Activated CD8-positive, alpha-beta memory T cell treated with anti-CD3 and anti-CD28 coated beads for 1 hour (primary cell): ENCODE data around the gene ZNF639.
A peak's percentile ranks its signal among the peaks of the same experiment; 100 is the strongest.

Source experiments
- DNase-seq, 2 donors: peaks; one replicate each; pipeline ENCODE4 v3.0.0-alpha.2; 2020; ENCODE audit warnings: low read depth in 1 of 2; ENCODE audit errors: extremely low read depth in 1 of 2

ZNF639 gene

DNA sequence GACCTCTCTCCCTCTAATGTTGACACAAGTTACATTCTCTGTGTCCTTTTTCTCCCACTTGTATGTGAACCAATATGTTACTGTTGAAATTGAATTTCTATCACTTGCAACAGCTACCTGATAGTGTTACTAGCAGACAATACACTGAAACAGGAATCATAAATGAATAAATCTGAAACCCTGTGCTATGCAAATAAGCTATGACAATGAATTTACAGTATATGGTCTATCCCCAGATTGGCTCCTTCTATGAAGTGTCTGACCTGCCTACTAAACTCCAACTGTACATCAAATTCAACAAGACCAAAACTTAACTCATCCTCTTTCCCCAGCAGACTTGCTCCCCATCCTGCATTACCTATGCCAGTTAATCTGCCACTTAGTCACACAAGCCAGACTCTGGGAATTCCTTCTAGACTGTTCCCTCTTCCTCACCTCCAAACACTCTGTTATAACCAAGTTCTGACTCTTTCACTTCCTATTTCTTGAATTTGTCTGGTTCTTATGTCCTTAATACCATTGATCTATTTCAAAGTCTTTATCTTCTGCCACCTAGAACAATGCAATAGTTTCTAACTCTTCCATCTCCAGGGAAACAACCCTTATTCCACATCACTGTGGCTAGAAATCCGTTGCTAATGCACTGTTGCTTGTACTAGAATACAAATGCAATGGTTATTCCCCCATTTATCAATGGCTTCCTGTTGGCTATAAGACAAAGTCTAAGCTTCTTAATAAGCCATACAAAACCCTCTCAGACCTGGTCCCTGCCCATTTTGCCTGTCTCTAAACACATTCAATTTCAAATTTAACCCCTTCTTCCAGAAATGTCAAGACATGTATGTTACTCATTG, 13.4 kb upstream of the ZNF639 start:
- no peak for DNase-seq

DNA sequence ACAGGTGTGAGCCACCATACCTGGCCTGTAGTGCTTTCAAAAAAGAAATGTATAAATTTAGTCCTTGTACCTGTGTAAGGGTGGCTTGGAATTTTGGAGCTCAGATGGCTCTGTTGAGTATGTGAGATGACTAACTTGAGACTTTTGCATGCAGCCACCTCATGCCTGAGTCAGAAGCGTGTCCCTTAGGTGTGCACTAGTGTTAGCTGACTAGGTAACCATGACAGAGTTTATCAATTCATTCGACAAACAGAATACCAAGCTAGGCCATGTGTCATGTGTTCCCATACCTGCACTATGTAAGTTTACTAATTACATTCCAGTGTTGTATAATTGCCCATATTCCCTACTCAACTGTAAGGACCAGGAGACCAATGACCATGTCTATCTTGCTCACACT, 4.0 kb upstream of the ZNF639 start:
- DNase-seq = no peak

DNA sequence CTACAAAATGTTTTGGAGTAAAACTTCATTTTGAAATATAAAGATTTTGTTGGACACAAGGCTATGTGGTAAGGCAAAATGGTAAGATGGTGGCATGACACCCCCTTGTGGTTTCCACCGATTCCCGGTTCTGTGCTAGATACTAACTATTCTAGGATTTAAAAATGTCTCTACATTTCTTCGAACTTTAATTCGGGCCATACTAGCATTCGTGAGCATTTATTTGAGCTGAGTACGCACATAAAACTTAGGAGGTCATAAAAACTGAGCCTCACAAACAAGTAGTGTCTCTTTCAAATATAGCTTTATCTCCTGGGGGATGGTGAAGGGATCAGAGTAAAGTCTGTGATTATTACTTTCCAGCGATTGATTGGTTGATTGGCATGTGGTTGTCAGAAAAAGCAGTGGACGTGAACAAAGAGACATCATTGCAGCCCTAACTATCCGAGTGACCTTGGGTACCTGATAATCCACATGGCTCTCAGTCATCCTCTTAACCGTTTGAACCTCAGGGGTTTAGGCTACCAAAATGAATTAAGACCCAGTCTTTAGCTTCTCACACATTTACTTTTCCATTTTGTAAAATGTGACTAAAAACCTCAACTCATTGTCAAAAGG, 1.1 kb upstream of the ZNF639 start:
- no peak for DNase-seq

DNA sequence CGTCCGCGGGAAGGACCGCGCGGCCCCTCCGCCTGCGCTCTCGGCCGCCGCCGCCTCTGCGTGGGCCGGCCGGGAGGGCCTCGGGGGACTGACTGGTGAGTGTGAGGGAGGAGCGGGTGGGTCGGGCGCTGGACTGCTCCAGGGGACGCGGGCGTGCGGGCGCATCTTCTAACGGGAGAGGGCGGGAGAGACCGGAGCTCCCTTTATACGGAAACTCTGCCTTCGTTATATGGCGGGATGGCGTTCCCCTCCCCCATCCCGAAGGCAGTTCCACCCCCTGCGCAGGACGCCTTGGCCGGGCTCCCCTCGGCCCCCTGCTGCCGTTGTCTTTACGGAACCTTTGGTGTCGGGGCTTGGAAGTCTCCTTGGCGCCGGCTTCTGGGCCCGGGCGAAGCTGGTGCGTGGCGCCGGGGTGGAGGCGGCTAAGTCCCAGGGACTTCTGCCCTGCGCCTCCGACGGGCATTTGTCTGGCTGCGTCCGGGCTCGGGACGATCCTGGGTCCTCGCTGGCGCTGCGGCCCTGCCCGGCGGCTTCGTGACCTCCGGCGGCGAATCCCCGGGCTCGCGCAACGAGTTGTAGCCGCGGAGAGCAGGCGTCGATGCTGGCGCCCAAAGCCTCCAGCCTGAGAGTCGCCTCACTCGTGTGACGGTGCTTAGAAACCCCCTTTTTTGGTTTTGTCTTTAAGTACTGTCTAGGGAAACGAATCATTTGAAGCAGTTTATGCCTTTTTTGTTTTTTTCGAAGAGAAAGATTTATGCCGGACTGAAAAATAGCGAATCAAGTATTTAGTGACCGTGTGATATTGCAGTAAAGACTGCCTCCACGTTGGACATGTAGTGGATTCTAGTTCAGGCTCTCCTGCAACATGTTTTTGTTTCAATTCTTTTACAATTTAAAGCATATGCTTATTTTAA, 623 bp downstream of the ZNF639 start:
- DNase-seq = peak; percentile 19 to 39

DNA sequence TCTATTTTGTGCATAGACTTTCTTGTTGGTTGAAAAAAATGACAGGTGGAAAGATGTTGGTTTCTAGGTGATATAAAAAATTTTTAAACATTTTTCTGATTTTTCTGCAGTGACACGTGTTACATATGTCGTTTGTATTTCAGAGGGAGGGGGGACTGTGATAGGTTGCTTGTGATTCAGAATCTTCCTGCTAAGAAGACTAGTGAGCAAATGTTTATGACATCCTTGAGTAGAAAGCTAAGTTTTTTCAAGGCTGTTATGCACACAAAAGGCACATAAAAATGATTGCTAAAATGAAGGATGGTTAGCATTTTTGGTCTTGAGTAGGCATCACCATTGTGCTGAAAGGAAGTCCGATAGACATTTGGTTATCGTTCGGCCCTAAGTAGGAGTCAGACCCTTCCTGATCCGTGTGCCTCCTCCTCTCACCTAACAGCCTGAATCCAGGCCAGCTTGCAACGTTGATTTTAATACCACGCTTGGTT, 1.5 kb downstream of the ZNF639 start:
- no peak for DNase-seq

DNA sequence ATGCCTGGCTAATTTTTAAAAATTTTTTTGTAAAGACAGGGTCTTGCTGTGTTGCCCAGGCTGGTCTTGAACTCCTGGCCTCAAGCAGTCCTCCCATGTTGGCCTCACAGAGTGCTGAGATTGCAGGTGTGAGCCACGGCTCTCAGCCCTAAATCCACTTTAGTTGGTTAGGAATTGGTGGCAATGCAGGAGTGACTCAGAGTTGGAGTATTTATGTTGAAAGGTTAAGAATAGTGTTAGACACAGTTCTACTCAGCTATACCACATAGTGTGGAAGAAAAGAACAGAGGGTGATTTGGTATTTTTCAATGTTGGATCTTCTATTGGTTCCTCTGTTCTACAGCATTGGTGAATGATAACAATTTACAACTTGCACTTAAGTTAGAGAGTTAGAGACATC, 7.6 kb downstream of the ZNF639 start:
- no peak for DNase-seq

DNA sequence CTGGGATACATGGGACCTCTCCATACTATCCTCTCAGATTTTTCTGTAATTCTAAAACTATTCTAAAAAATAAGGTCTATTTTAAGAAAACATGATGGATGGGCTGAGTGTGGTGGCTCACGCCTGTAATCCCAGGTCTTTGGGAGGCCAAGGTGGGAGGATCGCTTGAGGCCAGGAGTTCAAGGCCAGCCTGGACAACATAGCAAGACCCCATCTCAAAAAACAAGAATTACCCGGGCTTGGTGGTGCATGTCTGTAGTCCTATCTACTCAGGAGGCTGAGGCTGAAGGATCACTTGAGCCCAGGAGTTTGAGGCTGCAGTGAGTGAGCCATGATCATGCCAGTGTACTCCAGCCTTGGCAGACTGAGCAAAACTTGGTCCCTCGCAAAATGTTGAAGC, 9.4 kb downstream of the ZNF639 start:
- no peak for DNase-seq

DNA sequence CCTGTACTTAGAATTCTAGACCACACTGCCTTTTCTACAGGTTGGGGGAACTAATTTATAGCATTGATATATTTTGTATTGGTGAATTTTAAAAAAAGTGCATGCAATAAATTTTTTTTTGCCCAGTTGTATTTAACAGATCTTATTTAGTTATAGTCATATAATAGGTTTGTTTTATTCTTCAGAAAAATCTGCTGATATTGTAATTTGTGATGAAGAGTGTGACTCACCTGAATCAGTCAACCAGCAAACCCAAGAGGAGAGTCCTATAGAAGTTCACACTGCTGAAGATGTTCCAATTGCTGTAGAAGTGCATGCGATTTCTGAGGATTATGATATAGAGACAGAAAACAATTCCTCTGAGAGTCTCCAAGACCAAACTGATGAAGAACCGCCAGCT, 10.3 kb downstream of the ZNF639 start:
- no peak for DNase-seq

DNA sequence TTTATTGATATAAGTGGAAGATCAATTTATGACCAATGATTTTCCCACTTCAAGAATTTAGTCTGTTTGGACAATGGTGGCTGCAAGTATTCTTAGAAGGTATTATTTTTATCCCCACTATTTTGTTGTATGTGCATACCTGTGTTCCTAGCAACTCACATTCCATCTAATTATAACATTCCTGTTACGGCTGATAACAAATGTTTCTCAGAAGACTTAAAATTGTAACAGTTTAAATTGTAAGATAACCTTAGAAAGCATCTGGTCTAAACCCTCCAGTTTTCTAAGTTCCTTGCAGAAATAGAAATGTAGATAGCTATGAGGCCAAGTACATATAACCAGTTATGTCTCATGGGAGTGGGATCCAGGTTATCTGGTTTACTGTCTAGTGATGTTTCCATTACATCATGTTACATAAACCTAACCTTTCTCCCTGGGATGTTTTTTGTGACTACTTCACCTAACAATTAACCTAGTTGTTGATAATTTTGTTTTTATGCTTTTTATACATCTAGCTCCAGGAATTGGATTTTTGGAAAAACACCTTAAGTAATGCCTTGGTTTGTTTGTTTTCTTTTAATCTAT, 13.6 kb downstream of the ZNF639 start:
- DNase-seq = no peak

DNA sequence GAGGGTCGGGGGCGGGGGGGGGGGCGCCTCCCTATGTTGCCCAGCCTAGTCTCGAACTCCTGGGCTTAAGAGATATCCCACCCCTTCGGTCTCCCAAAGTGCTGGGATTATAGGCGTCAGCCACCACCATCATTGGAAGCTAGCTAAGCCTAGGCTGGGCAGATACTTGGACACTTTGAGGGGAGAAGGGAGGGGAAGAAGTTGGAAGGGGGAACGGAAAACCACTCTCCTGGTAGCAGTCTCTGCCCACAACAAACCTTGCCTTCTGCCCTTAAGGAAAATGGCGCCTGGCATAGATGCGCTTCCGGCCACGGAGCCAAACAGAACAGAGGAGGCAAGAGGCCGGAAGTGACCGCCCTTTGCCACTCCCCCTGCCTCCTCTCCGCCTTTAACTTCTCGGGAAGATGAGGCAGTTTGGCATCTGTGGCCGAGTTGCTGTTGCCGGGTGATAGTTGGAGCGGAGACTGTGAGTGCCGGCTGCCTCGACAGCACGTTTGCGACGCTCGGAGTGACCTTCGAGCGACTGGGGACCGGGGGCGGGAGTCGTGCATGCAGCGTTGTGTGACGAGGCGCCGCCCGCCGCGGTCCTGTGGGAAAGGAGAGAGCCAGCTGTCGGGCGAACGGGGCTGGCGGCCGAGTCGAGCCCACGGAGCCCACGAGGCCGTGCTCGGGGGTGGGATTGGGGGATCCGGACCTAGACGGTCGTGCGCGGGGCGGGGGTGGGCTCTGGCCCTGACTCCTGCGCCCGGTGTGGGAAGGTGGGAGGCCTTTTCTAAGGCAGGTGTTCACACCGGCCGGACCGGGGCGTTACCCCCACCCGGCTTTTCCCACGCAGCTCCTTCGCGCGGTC, 24.7 kb downstream of the ZNF639 start, which contains the start of gene MFN1:
Gene MFN1 (plus strand): TSS at position 365 of the 850 bp plus-strand sequence. CDS start 1,143 bp downstream, outside the sequence.
- DNase-seq = peak; percentile 63 to 78

DNA sequence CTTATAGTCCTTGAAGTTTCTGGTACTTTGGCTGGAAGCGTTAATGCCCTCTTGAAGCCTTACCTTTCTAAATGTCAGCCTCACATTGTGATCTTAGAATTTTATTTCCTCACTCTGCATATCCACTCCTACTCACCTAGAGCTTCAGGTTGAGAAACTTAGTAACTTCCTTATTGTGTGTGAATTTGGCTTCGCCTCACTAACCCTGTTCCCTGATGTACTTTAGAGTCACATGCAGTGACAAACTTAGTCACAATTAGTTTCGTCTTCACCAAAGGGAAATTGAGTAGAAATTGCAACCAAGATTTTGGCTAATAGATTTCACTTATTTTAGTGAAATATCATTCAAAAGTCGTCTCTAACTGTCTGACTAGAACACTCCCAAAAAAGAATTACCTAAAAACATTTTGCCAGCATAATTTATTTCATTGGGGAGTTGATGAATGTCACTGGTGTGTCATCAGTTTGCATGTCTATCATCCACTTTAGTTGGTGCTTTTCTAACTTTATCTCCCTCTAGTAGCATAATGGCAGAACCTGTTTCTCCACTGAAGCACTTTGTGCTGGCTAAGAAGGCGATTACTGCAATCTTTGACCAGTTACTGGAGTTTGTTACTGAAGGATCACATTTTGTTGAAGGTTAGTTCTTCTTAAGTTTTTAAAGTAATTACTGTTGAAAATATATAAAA, 25.6 kb downstream of the ZNF639 start:
- no peak for DNase-seq

DNA sequence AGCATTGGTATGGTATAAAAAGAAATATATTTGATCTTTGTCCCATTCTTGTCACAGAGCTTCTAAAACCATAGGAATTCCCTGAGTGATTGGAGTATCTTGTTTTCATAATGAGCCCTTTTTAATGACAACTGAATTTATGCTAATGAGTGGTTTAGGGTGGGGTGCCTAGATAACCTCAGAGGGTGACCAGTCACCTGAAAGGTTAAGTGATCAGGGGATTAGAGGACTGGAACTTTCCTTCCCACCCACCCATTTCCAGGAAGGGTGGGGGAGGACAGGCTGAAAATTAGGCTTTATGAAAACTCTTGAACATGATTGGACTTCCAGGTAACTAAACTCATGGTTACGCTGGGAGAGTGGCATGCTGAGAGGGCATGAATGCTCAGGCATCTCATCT, 33.2 kb downstream of the ZNF639 start:
- DNase-seq = no peak

DNA sequence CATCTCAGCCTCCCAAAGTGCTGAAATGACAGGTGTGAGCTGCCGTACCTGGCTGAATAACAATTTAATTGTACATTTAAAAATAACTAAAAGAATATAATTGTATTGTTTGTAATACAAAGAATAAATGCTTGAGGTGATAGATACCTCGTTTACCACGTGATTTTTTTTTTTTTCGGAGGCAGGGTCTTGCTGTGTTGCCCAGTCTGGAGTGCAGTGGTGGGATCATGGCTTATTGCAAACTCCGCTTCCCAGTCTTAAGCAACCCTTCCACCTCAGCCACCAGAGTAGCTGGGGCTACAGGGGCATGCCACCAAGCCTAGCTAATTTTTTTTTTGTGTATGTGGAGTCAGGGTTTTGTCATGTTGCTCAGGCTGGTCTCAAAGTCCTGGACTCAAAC, 40.5 kb downstream of the ZNF639 start:
- no peak for DNase-seq

DNA sequence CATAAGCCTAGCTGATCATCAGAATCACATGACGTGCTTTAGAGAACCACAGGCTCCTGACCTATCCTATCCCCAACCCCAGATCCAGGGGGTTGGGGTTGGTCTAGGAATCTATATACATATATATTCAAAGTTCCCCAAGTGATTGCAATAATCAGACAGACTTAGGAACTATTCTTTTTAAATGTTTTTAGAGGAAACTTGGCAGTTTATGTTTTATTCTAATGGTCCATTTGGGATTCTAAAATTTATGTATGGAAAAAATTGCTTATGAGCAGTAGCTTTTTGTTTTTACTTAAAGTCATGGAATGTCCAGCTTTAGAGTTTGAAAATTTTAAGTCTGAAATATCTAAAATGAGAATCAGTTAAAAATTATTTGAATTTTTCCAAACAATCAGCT, 46.8 kb downstream of the ZNF639 start:
- no peak for DNase-seq

DNA sequence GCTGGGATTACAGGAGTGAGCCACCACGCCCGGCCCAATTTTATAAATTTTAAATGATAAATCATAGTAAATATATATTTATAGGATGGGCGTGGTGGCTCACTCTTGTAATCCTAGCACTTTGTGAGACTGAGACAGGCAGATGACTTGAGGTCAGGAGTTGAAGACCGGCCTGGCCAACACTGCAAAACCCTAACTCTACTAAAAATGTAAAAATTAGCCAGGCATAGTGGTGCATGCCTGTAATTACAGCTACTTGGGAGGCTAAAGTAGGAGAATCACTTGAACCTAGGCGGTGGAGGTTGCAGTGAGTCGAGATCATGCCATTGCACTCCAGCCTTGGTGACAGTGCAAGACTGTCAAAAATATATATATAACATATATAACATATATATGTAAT, 51.1 kb downstream of the ZNF639 start:
- DNase-seq = no peak

DNA sequence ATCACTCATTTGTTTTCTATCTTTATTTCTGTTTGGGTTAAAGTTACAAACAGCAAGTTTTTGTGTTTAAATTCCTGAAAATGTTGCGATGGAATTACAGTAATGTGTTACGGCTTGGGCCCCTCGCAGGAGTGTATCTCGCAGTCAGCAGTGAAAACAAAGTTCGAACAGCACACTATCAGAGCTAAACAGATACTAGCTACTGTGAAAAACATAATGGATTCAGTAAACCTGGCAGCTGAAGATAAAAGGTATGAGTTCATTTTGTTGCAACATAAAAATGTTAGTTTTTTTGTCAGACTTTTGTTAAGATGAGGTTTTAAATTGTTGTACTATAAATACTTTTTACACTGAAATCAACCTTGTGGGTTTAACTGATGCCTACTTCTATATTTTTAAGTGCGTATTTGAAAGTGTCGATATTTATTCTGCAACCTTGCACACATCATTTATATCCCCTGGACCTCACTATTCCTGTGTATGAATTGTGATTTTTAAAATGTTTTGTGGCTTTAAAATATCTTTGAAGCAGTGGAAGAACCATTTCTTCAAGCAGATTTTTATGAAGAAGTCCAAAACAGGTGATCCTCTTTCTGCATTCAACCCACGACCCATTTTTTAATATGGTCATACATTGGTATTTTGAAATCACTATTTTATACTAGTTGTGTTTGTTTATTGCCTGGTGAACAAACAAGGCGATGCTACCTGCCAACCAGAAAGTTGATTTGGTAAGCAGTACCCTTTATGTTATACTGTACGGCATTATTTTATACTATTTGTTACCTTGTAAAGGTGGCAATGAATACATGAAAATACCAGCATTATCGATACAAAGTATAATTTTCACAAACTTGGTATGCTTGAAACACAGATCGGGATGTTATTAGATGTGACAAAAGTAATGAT, 52.5 kb downstream of the ZNF639 start:
- no peak for DNase-seq

DNA sequence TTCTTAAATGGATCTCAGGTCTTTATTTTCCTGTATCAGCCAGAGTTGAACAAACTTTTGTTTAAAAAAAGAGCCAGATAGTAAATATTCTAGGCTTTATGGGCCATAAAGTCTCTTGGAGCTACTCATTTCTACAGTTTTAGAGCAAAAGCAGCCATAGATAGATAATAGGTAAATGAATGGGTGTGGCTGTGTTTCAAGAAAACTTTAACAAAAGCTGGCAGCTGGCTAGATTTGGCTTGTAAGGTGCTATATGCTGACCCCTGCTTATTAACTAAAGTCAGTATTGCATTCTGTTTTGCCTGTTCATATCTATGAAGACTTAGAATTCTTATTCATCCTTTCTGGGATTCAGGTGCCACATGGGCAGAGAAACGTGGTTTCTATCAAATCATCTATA, 53.6 kb downstream of the ZNF639 start:
- no peak for DNase-seq
